GM18858 (cell line): ENCODE measurements around the gene MPP1.

Source experiments
- ATAC-seq: cut with Tn5 transposase; IDR thresholded peaks from one replicate; pipeline ENCODE4 v1.9.1; 2021; ENCODE audit not compliant: unreplicated experiment

The MPP1 gene

DNA sequence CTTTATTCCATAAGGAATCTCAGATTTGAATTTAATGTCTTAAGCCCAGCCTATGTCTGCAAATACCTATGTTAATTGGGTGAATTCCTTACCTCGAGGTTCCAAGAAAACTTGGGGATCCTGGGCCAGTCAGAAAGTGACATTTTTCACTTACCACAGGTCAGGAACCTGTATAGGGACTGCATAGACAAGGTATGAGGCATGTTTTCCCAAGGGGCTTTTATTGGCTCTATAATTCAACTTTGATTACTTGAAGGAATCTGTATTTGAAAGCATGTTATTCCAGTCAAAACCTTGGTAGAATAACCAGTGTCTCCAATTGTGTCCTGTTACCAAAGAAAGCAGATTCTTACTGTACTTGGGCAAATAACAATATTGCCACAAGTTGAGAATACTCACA lies 8.5 kb upstream of the MPP1 start:
- no peak for ATAC-seq

DNA sequence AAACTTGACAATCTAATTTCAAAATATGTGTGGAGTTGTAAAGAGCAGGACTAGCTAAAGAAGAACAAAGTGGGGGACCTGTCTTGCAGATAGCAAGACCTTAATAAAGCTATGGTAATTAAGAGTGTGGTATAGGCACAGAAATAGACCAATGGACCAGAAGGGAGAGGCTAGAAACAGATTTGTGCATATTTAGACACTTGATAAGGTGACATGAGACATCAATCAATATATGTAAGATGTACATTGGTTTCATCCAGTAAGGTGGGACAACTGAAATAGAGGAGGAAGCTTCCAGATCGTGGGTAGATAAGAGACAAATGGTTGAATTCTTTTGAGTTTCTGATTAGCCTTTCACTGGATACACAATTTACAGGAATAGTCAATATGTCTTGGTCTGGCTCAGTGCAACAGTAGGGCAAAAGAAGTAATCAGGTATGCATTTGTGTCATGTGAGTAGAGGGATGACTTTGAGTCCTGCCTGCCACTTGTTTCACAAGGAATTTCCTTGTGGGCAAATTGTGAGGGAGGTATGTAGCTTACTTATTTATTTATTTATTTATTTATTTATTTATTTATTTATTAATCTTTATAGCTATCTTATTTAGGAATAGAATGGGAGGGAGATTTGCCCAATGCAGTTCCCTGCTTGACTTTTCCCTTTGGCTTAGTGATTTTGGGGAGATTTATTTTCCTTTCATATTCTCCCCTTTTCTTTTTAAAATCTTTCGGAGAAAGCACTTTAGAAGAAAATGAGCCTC lies 7.2 kb upstream of the MPP1 start:
- ATAC-seq, result no peak

DNA sequence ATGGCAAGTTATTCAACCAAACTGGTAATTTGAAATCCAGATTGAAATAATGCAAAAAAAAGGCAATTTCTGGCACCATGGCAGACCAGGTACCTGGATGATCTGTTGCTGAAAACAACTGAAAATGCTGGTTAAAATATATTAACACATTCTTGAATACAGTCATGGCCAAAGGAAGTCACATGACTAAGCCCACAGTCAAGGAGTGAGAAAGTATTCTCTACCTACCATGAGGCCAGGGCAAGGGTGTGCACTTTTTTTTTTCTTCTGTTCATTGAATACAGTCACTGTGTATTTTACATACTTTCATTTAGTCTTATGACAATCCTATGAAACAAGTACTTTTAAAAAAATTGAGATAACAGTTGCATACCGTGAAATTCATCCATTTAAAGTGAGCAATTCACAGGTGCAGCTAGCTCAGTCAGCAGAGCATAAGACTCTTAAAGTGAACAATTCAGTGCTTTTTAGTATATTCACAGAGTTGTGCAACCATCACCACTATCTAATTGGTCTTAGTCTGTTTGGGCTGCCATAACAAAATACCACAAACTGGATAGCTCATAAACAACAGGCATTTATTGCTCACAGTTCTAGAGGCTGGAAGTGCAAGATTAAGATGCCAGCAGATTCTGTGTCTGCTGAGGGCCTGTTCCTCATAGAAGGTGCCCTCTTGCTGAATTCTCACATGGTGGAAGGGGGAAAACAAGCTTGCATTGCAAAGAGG lies 4.8 kb upstream of the MPP1 start:
- no peak for ATAC-seq

DNA sequence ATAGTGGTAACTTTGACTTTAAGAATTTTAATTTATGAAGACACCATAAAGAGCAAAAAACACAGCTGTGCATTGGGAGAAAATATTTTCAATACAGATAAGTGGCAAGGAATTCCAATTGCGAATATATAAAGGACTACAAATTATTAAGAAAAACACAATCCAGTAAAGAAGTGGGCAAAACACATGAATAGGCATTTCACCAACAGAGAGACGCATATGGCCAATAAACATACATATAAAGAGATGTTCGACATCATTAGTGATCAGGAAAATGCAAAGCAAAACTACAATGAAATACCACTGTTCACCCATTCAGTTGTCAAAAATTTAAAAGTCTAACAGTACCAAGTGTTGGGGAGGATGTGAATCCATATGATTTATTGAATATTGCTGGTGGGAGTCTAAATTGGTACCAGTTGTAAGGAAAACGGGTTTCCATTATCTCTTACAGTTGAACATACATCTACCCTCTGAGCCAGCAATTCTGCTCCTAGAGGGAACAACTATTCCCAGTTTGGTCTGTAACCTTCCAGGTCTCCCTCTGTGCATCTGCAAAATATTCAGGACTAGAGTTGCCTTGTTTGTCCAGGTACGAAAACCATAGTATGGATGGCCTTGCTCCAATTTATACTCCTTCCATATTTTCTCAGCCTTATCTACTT lies 1.7 kb upstream of the MPP1 start:
- ATAC-seq, result no peak

DNA sequence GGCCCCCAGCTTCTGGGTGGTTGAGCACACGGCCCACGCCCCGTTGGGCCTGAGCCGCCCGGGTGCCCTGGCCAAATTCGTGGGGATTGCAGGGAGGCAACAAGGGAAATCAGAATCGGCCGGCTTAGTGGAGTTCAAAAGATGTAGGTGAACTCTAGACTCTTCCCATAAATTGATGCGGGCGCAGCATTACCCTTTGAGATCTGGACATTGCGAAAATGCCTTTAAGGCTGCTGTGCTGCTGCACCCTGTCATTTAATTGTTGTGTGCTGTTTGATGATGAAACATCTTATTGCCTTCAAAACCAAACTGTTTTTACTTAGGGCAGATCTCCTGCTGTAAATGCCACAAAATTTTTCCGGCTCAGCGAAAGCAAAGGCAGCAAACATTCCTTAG lies 409 bp upstream of the MPP1 start:
- ATAC-seq, result peak; percentile 11

DNA sequence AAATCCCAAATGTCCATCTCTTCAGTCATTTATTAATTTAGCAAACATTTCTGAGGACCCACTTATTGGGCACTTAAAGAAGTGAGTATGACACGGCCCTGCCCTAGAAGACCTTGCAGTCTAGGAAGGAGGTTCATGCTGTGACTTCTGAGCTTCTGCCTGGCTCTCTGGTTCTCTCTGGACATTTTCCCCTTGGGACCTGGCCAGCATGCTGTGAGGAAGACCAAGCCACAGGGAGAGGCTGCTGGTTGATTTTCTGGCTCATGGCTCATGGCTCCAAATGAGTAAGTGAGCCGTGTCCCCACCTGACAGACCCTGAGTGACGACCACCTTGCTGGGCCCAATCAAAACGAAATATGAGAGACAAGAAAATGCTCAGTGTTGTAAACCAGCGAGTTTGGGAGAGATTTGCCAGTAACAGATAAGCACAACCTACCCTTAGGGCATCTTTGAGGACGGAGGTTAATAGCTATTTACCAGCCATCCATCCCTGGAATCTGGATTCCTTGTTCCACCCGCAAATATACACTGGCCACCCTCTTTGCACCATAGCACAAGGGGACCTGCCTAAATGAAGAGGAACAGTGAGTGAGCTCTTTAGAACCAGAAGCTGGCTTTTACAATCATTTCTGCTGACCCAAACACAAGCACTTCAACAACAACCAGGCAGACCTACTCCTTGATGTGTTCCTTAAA lies 876 bp downstream of the MPP1 start:
- ATAC-seq, result no peak

DNA sequence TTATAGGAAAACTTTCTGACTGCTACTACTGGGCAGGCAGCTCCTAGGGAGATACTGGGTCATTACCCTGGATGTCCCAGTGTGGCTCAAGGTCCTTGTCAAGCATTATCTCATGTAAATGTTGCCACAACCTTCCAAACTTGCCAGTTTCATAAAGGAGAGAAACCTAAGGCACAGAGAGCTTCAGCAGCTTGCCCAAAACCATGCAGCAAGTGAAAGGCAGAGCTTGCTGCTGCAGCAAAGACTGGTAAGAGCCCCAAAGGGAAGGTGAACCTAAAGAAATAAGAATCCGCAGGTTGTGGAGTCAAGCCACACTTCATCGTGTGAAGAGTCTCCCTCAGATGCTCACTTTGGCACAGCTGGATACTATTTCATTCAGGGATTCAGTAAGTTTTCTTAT lies 2.3 kb downstream of the MPP1 start:
- no peak for ATAC-seq

DNA sequence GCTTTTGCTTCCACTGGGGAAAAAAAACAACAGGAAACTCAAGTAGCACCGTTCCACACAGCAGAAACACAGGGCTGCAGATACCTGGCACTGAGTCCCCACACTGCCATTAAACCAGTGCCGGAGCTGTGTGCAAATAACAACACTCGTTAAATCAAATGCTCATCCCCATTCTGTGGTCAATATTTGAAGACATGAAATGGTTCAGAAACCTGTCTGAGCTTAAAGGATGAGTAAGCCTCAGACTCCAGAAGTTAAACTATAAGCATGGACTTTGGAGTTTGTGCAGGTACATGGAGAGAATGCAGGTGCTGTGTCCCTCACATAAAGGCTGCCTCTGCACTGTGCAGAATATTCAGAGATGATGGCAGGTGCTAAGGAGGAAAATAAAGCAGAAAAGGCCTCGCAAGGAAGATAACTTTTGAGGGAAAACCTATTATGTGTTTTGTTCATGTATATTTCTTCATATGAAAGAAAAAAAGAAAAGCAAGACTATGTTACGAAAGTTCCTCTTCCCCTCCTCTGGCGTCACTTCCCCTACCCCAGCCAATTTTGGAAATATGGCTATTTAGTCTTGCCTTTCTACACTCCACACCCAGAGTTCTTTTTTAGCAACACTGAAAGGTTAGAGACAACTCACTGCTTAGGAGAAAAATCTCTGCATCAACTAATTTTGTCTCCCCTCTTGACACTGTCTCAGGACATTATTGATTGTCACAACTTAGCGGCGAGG lies 4.6 kb downstream of the MPP1 start:
- no peak for ATAC-seq

DNA sequence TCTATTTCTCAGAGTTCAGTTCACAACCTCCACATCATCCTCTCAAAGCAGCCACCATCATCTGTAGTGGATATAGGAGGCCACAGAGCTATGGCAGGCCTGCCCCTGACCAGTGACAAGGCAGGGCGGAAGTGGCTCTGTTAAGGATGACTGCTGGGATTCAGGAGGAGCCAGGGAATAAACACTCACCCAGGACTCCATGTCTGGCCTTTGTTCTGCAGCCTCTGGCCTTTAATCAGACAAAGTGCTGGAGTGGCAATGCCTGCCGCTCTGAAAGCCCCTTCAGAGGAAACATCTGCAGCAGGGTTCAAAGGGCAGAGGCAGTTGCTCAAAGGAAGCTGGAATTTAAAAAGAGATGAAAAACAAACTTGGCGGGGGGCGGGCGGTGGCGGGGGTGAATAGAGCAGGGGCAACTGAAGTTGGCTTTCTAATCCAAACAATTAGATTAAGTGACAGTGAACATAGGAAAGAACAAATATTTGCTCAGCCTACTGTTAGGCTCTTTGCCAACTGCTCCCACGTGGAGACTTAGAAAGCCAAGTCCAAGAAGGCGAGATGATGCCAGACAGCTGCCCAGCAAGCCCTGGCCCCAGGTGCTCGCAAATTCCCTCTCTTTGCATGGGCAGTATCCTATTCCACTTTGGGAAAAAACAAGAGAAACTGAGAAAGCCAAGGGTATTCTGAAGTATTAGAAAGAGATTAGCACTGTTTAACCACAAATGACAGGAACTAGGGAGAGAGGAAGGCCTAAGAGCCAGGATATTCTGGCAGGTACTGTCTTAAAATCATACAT lies 5.5 kb downstream of the MPP1 start:
- ATAC-seq, result no peak

DNA sequence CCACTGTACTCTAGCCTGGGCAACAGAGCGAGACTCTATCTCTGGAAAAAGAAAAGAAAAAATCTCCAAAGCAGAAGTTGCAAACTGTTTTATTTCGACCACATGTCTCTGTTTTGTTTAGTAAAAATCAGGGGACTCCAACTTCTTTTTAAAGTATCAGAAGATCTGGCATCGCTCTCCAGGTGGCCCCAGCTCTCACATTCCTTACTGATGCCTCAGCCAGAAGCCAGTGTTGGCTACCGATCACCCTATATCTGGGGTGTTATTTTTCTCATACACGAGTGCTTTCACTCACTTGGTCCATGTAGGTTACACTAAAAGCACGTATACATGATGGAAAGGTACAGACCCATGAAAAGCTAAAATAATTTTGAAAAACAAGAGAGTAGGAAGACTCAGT lies 8.3 kb downstream of the MPP1 start:
- ATAC-seq, result no peak

DNA sequence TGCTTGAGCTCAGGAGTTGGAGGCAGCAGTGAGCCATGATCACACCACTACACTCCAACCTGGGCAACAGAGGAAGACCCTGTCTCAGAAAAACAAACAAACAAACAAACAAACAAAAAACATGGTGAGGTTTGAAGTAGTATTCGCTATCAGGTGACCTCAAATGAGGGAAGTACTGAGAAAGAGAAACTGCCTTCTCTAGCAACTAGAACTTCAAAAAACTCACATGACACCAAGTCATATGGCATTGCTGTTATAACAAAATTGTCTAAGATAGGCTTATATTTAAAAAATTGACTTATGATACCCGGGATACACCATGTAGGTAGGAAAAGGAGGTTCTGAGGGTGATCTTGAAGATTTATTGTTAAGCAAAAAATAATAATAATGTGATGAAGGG lies 10.3 kb downstream of the MPP1 start:
- no peak for ATAC-seq

DNA sequence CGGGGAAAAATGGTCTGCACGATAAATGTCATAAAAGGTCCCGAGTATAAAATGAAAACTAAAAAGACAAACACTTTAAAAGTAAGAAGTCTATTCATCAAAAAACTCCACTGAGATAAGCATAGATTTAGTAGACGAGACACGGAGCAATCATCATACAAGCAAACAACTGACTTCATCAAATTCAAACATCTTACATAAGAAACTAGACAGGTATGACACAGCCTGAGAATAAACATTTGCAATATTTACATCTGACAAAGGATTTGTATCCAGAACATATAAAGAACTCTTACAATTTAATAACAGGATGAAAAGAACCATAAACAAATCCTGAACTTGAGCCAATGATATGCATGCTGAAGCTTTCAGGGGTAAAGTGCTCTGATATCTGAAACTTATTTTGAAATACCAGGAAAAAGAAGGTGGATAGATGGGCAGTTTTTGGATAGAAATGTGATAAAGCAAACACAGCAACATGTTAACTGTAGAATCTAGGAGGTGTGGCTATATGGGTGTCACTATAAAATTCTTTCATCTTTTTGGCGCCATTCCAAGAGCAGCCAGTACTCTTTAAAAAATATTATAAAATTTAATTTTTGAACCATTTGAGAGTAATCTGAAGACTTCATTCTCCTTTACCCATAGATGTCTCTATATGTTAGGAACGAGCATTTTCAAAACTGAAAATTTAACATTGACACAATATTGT lies 12.0 kb downstream of the MPP1 start:
- ATAC-seq, result no peak

DNA sequence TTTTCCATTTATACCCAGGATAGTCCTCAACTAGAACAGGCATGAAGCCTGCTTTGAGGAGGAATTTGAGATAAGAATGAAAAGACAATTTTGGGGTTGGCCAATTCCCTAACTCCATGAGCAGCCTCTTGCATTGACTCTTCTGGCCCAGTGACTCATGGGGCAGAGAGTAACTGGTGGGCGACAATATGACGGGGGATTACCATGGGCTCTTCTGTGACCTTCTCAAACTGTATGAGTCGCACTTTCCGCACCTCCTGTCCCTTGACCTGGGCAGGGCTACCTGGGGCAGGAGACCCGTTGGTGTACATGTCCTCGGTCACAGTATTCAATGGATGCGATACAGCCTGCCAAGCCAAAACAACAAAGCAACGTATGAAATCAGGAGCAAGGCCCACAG lies 13.3 kb downstream of the MPP1 start:
- no peak for ATAC-seq

DNA sequence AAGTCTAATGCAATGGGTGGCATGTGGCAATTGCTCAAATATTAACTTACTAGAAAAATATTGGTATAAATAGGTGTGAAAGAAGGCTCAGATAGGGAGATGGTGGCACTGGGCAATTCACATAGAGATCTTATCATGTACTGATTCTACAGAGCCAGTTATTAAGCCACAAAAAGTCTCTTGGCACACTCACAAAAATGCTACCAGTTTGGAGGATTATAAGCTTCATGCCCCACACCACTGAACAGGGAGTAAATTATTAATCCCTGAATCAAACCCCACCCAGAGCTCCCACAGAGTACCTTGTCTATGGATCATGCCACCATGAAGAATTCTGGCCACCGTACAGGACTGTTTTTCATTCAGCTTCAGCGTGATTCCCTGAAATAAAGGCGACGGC lies 13.8 kb downstream of the MPP1 start:
- no peak for ATAC-seq

DNA sequence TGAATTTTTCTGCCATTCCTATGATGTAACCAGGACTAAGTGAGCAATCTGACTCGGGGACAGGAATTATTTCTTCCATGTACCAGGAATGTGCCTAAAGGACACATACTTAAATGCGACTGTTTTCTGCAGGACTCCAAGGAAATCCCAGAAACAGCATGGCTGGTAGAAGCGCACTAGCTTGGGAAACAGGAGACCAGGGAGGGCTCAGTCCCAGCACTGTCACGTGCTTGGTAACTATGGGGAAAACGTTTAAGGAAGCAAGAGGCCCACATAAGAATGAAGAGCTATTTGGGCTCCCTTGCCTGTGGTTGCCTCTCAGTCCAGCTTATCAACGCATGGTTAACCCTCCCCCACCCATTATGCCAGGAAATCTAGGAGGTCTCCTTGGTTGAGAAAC lies 19.6 kb downstream of the MPP1 start:
- ATAC-seq, result no peak

DNA sequence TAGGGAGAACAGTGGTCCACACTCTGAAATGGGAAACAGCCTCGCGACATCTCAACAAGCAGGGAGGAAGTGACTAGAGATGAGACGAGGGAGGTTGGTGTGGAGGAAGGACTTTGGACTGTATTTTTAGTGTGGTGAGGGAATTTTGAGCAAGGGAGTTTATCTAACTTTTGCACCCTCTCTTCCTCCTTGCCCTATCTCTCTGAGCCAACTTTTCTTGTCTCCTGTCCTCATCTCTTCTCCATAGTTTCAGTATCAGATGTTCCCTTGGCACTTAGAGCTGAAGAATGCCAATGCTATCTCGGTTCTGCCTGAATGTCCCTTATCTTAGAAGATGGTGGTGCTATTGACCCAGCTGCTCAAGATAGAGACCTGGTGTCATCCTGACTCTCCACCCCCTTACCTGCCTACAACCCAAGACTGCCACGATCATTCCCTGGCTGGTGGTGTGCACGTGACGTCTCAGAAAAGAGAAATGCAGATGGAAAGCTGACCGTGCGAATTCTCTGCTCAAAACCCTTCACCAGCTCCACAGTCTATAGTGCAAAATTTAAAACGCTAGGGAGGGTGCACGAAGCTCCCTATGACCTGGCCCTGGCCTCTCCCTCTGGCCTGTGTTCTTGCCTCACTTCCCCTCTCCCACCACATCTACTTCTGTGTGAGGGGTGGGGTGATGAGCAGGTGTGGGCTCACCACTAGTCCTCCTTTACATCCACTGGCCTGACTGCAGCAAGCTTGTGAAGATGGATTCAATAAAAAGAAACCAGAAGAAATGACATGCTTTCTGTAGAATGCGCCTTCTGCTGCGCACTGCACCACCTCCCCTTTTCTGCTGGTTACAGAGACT lies 20.9 kb downstream of the MPP1 start:
- ATAC-seq, result no peak

DNA sequence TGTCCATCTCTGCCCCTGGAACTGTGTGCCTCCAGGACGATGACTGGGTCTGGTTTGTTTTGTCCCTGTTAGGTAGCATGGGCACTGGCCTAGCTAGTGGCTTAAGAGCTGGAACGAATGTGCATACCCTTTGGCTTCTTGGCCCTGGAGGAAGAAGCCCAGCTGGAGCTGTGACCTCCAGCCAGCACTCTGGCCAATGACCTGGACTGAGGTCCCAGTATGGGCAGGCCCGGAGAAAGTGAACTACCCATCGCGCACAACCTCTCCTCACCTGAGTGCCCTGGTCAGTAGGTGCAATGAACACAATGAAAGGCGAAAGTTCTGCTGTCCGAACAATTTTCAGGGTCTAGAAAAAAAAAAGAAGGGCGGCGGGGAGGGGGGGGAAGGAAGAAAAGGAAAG lies 24.3 kb downstream of the MPP1 start:
- no peak for ATAC-seq

DNA sequence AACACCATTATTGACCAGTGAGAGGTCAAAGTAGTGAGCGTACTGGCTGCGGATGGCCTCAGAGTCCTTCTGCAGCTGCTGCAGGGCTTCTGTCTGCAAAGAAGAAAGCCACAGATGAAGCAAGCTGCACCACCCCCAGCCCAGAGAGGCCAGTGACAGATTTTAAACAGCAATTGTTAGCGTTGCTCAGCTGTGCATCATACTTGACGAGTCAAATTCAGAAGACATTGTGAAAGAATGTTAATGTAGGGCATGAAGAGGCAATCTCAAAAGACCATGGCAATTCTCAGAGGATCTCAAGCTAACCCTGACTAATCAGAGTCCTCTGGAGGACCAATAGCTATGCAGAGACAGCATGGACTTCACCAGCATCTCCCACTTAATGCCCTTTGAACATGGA lies 26.0 kb downstream of the MPP1 start:
- ATAC-seq, result no peak

DNA sequence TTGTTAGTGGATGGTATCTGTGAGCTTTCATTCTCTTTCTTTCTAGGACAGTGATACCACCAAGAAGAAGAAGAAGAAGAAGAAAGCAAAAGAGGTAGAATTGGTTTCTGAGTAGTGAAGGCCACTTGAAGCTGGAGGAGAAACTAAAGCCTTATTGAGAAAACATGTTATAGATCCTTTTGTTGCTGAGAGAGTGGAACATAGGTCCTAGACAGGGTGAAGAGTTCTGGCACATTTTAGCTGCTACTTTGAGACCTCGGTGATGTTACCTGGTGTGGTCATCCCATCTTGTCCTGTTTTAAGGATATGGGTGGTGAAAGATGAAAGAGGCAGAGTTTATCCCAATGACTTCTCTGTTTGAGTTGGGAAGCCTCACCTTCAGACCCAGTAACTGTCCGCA lies 28.5 kb downstream of the MPP1 start:
- no peak for ATAC-seq
